Astrocyte (in vitro differentiated cells and primary cell): ENCODE data around the gene TES.
"Not testable (repeated sequence)": the region's sequence is repeated elsewhere in the genome, so short reads cannot be mapped to it uniquely, and the experiment has no call there.

ENCODE experiments used
- CTCF ChIP-seq: IDR thresholded peaks from 2 replicates; pipeline ENCODE4 v1.5.1; 2011; ENCODE audit warnings: low read depth, mild to moderate bottlenecking, inconsistent platforms, low read length, moderate library complexity; ENCODE audit not compliant: insufficient read depth
- EZH2 ChIP-seq: IDR thresholded peaks from 2 replicates; pipeline ENCODE4 v1.6.1; 2012; ENCODE audit warnings: mild to moderate bottlenecking, low read length, inconsistent platforms; ENCODE audit not compliant: insufficient read depth

- not testable (repeated sequence) for TF ChIP-seq CTCF, EZH2
Measured at GRCh38 chr7:116244803-116245202, 34.5 kb downstream of the TES start.
